B cell (primary cell): ENCODE measurements around the gene EPB41L3. TPM values are rescaled to one million over a fixed set of nuclear protein-coding genes. Genes with fewer than 3 reads are reported as not detected.

Experiments
- ATAC-seq: fragments of 200-7000 bp; cut with Tn5 transposase; one replicate; pipeline ENCODE4 v1.10.0; 2021; ENCODE audit warnings: low read depth, mild to moderate bottlenecking, moderate number of reproducible peaks, moderate library complexity
- CTCF ChIA-PET: fragments of 350-600 bp; sonication (Branson Sonifier 250); formaldehyde crosslinking; loops from one replicate; lab custom pipeline; 2021; ENCODE audit warnings: antibody characterized with exemption, inconsistent platforms; lab: Charles Lee
- POLR2A ChIA-PET: fragments of 350-600 bp; sonication (Branson Sonifier 250); formaldehyde crosslinking; loops from one replicate; lab custom pipeline; 2021; ENCODE audit warnings: antibody characterized with exemption; lab: Charles Lee
- DNase-seq: peaks from one replicate; pipeline ENCODE4 v3.0.0; 2013
- H2AFZ ChIP-seq: 2 replicates; pipeline ENCODE4 v1.6.1; 2012; ENCODE audit warnings: mild to moderate bottlenecking, low read depth, low read length; ENCODE audit not compliant: insufficient read depth, poor library complexity, severe bottlenecking
- H3K27ac ChIP-seq, 2 donors: 1 replicate in 1 of 2; 2 replicates in 1 of 2; pipeline ENCODE4 v1.5.1; 2012 to 2013; ENCODE audit warnings: low read length in 2 of 2, mild to moderate bottlenecking in 2 of 2, moderate library complexity in 1 of 2
- H3K27me3 ChIP-seq, 4 experiments: fragments of 200-600 bp in 1 of 4; sonication (generic) in 1 of 4; replicated peaks in 1 of 4; 1 replicate in 2 of 4; 2 replicates in 2 of 4; pipeline versions ENCODE4 v1.6.1 to v1.7.0; 2013 to 2016; ENCODE audit warnings: low read length in 3 of 4, mild to moderate bottlenecking in 2 of 4, mixed read lengths in 1 of 4, moderate library complexity in 1 of 4; ENCODE audit not compliant: insufficient read depth in 4 of 4, control insufficient read depth in 3 of 4; ENCODE audit errors: control extremely low read depth in 1 of 4
- H3K36me3 ChIP-seq, 2 experiments: replicated peaks in 1 of 2; 1 replicate in 1 of 2; 2 replicates in 1 of 2; pipeline versions ENCODE4 v1.6.1 to v1.7.1; 2013; ENCODE audit warnings: low read length in 1 of 2; ENCODE audit not compliant: insufficient read depth in 2 of 2, control insufficient read depth in 1 of 2; ENCODE audit errors: control extremely low read depth in 1 of 2, extremely low read depth in 1 of 2
- H3K4me1 ChIP-seq, 2 donors: fragments of 200-600 bp in 1 of 2; sonication (generic) in 1 of 2; 1 replicate in 1 of 2; 2 replicates in 1 of 2; pipeline versions ENCODE4 v1.5.1 to v1.6.1; 2013 to 2017; ENCODE audit warnings: low read length in 2 of 2; ENCODE audit not compliant: control insufficient read depth in 2 of 2, insufficient read depth in 2 of 2
- H3K4me2 ChIP-seq: replicated peaks from 2 replicates; pipeline ENCODE3; 2012; ENCODE audit warnings: mild to moderate bottlenecking, low read depth, low read length; ENCODE audit not compliant: poor library complexity, severe bottlenecking
- H3K4me3 ChIP-seq, 5 experiments: fragments of 200-600 bp in 1 of 5; sonication (generic) in 1 of 5; 1 replicate in 3 of 5; 2 replicates in 2 of 5; pipeline versions ENCODE4 v1.5.1 to v1.7.0; 2011 to 2016; ENCODE audit warnings: low read length in 4 of 5, mild to moderate bottlenecking in 4 of 5, low read depth in 2 of 5, control low read depth in 1 of 5, moderate library complexity in 1 of 5; ENCODE audit not compliant: insufficient read depth in 1 of 5; ENCODE audit errors: control extremely low read depth in 1 of 5, extremely low read depth in 1 of 5
- H3K79me2 ChIP-seq: fragments of 200-600 bp; sonication (generic); one replicate; pipeline ENCODE4 v1.6.0; 2016; ENCODE audit warnings: low read length; ENCODE audit not compliant: control insufficient read depth, insufficient read depth
- H3K9ac ChIP-seq: fragments of 200-600 bp; sonication (generic); 2 replicates; pipeline ENCODE4 v1.6.1; 2017; ENCODE audit warnings: mild to moderate bottlenecking, low read length, moderate library complexity
- H3K9me3 ChIP-seq, 3 donors: one replicate each; pipeline versions ENCODE4 v1.6.1 to v1.7.1; 2013; ENCODE audit warnings: low read length in 2 of 3; ENCODE audit not compliant: control insufficient read depth in 2 of 3, insufficient read depth in 1 of 3; ENCODE audit errors: control extremely low read depth in 1 of 3
- H4K20me1 ChIP-seq: 2 replicates; pipeline ENCODE4 v1.6.0; 2012; ENCODE audit warnings: mild to moderate bottlenecking, low read length; ENCODE audit not compliant: insufficient read depth, control insufficient read depth, poor library complexity, severe bottlenecking
- H3K27ac Mint-ChIP-seq: one replicate; pipeline ENCODE4 v1.8.0; 2021; ENCODE audit warnings: mixed read lengths
- H3K27me3 Mint-ChIP-seq: one replicate; pipeline ENCODE4 v1.8.0; 2021; ENCODE audit warnings: mixed read lengths
- H3K4me1 Mint-ChIP-seq: one replicate; pipeline ENCODE4 v1.8.0; 2021; ENCODE audit warnings: mixed read lengths
- H3K4me3 Mint-ChIP-seq: one replicate; pipeline ENCODE4 v1.8.0; 2021; ENCODE audit warnings: mixed read lengths
- H3K9me3 Mint-ChIP-seq: one replicate; pipeline ENCODE4 v1.8.0; 2022; ENCODE audit warnings: mixed read lengths; ENCODE audit not compliant: insufficient read depth
- CTCF ChIP-seq: fragments of 200-600 bp; IDR thresholded peaks from one replicate; pipeline ENCODE4 v1.8.0; 2022; ENCODE audit warnings: antibody characterized with exemption, mild to moderate bottlenecking
- EZH2 ChIP-seq: IDR thresholded peaks from 2 replicates; pipeline ENCODE4 v1.6.1; 2012; ENCODE audit warnings: borderline replicate concordance, low read depth, mild to moderate bottlenecking, moderate library complexity, low read length; ENCODE audit not compliant: insufficient read depth, poor library complexity, severe bottlenecking
- WGBS: methylation state at CpG from one replicate; pipeline ENCODE4 v1.1.5; 2013; ENCODE audit warnings: missing lambda C conversion rate; ENCODE audit not compliant: insufficient coverage; 5-methylcytosine and 5-hydroxymethylcytosine counted together
- intact Hi-C: fragments of 100-400 bp; cut with micrococcal nuclease; formaldehyde crosslinking; loops from one replicate; pipeline ENCODE4 v1.10.0; 2022
- polyA plus RNA-seq: library from polyadenylated mRNA; depleted of rRNA; stranded (reverse); fragments of >200 nt; gene quantifications from 2 replicates; pipeline ENCODE4 v1.2.3, GENCODE V29; 2012
- total RNA-seq, 2 donors: library from RNA; stranded (reverse); fragments of 120-200 nt in 1 of 2; gene quantifications; 1 replicate in 1 of 2; 2 replicates in 1 of 2; pipeline versions ENCODE4 v1.2.3 to v1.2.4, GENCODE V29; 2013 to 2022

EPB41L3 gene
- total and polyA plus RNA-seq, 2 donors (not counting 1 experiment from before 2014, with no cell fraction given), result 0.57 to 0.58 TPM

- Histone ChIP-seq H3K4me2 (no peak overlapping the region), H3K27ac (no peak overlapping the region), H3K4me3 (no peak overlapping the region), H3K9ac (no peak overlapping the region), H3K79me2 (no peaks in the 10 kb centered on the region), H4K20me1 (no peaks in the 10 kb centered on the region), H3K27me3 (no peaks in the 10 kb centered on the region), H3K4me1 (no peaks in the 10 kb centered on the region), H3K9me3 (no peaks in the 10 kb centered on the region), H3K36me3 (no peaks in the 10 kb centered on the region), H2AFZ (no peak overlapping the region)
- DNase-seq, result no peak
- Mint-ChIP-seq H3K9me3 (no peaks in the 10 kb centered on the region), H3K4me1 (no peaks in the 10 kb centered on the region), H3K27ac (no peak overlapping the region), H3K4me3 (no peak overlapping the region), H3K27me3 (peaks cover 4% of the 10 kb centered on the region)
- ATAC-seq, result no peak
- ChIA-PET POLR2A (no interaction called here), CTCF (no interaction called here)
- TF ChIP-seq EZH2 (no peak), CTCF (no peak)
- 85% methylated on average over 2 of the region's 2 CpGs for WGBS
- intact Hi-C loops, result no loop called here
Observed at GRCh38 chr18:5389356-5389755, 154.4 kb downstream of the EPB41L3 start.

DNA sequence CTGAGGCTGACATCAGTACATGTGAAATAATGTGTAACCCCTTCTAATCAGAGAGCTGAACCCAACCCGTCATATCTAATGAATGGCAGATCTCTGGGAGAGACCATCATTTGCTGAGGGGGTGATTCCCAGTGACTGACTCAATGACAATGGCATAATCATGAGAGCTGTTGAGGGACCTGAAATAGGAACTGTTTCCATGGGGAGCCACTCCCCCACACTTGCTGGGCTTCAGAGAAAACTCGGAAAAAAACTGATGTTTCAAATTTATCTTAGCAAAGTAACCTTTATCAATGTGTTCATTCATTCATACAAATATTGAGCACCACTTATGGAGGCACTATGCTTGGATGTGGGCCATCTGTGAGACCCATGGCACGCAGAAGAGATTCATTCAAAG lies 154.9 kb downstream of the EPB41L3 start:
- Mint-ChIP-seq H3K9me3 (no peaks in the 10 kb centered on the region), H3K4me3 (no peak overlapping the region), H3K4me1 (no peaks in the 10 kb centered on the region), H3K27ac (no peak overlapping the region), H3K27me3 (peaks cover 4% of the 10 kb centered on the region)
- Histone ChIP-seq H3K27me3 (no peaks in the 10 kb centered on the region), H3K4me2 (no peak overlapping the region), H3K27ac (no peak overlapping the region), H3K9ac (no peak overlapping the region), H3K36me3 (no peaks in the 10 kb centered on the region), H3K79me2 (no peaks in the 10 kb centered on the region), H4K20me1 (no peaks in the 10 kb centered on the region), H3K4me3 (no peak overlapping the region), H2AFZ (no peak overlapping the region), H3K9me3 (no peaks in the 10 kb centered on the region), H3K4me1 (no peaks in the 10 kb centered on the region)
- WGBS, result no CpG with 5 or more reads among the region's 3 CpGs
- CTCF ChIA-PET, result no interaction called here
- intact Hi-C loops, result no loop called here
- ATAC-seq (no peak), DNase-seq (no peak)
- no peak for TF ChIP-seq EZH2
- TF ChIP-seq CTCF, result no peak
- POLR2A ChIA-PET, result no interaction called here
